ENCODE measurements around the gene WT1. TPM values are rescaled to one million over a fixed set of nuclear protein-coding genes. Genes with fewer than 3 reads are reported as not detected.

The WT1 gene
- total and polyA plus RNA-seq, 8 donors: 0.13 to 3.6 (median 1.5) TPM

DNA sequence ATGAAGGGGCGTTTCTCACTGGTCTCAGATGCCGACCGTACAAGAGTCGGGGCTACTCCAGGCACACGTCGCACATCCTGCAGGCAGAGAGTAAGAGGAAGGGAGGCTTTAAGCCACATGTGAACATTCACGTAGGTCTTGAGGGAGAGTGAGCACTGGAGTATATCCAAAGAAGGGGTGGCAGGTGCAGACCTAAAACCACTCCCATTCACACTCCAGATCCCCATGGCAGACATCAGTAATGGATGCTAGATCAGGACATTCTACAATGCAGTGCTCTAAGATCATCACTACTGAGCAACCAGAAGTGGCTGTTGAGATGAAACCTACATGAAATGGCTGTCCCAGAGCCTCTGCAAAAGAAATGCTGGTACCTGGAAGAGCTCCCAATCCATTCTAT, 39.0 kb downstream of the WT1 start:
- no peak for DNase-seq
- Histone ChIP-seq H3K9me3 (no peaks in the 10 kb centered on the region), H3K36me3 (no peaks in the 10 kb centered on the region), H3K4me3 (no peak overlapping the region), H3K4me1 (no peaks in the 10 kb centered on the region), H3K27me3 (peaks cover 0 to 26% of the 10 kb centered on the region in 2 donors), H3K27ac (no peak overlapping the region)
- no peak for ATAC-seq
- TF ChIP-seq, protein P1, sequence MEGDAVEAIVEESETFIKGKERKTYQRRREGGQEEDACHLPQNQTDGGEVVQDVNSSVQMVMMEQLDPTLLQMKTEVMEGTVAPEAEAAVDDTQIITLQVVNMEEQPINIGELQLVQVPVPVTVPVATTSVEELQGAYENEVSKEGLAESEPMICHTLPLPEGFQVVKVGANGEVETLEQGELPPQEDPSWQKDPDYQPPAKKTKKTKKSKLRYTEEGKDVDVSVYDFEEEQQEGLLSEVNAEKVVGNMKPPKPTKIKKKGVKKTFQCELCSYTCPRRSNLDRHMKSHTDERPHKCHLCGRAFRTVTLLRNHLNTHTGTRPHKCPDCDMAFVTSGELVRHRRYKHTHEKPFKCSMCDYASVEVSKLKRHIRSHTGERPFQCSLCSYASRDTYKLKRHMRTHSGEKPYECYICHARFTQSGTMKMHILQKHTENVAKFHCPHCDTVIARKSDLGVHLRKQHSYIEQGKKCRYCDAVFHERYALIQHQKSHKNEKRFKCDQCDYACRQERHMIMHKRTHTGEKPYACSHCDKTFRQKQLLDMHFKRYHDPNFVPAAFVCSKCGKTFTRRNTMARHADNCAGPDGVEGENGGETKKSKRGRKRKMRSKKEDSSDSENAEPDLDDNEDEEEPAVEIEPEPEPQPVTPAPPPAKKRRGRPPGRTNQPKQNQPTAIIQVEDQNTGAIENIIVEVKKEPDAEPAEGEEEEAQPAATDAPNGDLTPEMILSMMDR (IDR thresholded peaks at IDR 0.05): no peak
- intact Hi-C loops (cut with DNase I): no loop called here

DNA sequence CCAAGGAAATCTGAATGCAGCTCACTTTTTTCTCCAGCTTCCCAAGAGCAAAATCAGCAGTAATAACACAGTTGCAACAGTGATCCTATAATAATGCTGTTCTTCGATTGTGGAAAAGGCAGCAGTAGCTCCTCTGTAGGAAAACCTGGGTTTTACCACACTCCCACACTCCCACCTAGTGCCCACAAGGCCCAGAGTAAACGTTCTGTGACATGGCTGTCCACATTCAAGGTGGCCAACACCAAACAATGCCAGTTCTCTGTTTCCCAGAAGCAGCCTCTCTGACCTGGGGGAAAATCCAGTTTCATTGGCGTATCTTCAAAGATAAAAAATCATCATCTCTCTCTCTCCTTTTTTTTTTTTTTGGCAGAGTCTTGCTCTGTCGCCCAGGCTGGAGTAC, 40.2 kb downstream of the WT1 start:
- ATAC-seq (no peak), DNase-seq (no peak)
- intact Hi-C loops (cut with DNase I): no loop called here
- Histone ChIP-seq H3K27me3 (peaks cover 0 to 16% of the 10 kb centered on the region in 2 donors), H3K36me3 (no peaks in the 10 kb centered on the region), H3K4me1 (no peaks in the 10 kb centered on the region), H3K4me3 (no peak overlapping the region), H3K27ac (no peak overlapping the region), H3K9me3 (no peaks in the 10 kb centered on the region)
- TF ChIP-seq, protein P1 (IDR thresholded peaks at IDR 0.05): no peak

DNA sequence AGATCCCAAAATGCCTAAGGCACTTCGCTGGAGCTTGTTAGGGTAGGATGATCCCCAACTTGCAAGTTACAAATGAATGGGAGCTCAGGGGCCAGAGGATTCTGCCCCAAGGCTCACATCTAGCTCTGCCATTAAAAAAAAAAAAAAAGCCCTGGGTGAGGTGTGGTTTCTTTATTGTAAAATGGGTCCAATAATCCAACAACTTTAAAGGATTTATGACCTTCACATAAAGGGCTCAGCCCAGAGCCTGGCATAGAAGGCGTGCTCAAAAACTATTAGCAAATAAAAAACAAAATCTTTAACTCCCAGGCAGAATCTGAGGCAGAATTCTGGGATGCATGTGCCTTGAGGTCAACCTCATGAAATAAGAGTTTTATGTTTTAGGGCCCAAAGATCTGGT, 42.5 kb downstream of the WT1 start:
- no peak for DNase-seq
- no peak overlapping the region for H3K4me3 ChIP-seq
- intact Hi-C loops (cut with DNase I): no loop called here
- no peaks in the 10 kb centered on the region for H3K9me3 ChIP-seq
- no peak overlapping the region for H3K27ac ChIP-seq
- no peaks in the 10 kb centered on the region for H3K4me1 ChIP-seq
- no peaks in the 10 kb centered on the region for H3K27me3 ChIP-seq
- no peaks in the 10 kb centered on the region for H3K36me3 ChIP-seq
- TF ChIP-seq, protein P1 (IDR thresholded peaks at IDR 0.05): no peak
- ATAC-seq: no peak

DNA sequence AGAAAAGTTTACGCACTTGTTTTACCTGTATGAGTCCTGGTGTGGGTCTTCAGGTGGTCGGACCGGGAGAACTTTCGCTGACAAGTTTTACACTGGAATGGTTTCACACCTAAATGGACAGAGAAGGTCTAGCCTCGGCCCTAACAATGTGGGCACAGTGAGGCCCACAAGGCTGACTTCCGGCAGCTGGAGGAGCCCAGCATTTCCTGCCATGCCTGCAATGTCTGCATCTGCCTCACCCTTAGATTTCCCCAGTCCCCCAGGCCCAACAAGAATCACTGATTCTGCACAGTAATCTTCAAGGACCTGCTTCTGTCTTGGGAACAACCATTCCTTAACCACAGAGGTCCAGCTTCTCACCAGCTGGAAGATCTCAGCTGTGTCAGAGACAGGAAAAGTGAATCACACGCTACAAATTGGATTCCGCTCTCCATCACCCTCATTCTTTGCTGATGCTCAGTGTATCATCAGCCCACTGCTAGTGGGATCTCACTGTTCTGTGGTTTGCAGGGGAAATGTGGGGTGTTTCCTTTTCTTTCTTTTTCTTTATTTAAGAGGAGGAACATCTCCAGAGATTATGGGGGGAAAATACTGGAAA, 43.3 kb downstream of the WT1 start:
- TF ChIP-seq, protein P1 (IDR thresholded peaks at IDR 0.05): no peak
- Histone ChIP-seq H3K4me3 (no peak overlapping the region), H3K4me1 (no peaks in the 10 kb centered on the region), H3K36me3 (no peaks in the 10 kb centered on the region), H3K27ac (no peak overlapping the region), H3K27me3 (no peaks in the 10 kb centered on the region), H3K9me3 (no peaks in the 10 kb centered on the region)
- intact Hi-C loops (cut with DNase I): no loop called here
- ATAC-seq (peak; percentile 66), DNase-seq (no peak)

DNA sequence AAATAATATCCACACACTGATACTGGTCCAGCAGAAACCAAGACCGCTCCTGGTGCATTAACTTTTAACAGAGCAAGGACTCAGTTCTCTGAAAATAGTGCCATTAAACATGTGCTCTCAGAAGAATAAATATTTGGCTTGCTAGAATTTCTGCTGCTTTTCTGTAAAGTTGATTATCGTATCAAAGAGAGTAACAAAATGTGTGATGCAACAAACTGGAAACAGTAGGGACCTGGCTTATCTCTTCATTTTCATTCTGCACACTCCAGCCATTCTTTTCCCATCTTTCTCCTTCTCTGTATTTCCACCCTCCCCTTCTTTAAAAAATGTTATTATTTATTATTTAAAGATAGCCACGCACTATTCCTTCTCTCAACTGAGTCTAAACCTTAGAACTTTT, 43.9 kb downstream of the WT1 start:
- Histone ChIP-seq H3K27me3 (peaks cover 0 to 5% of the 10 kb centered on the region in 2 donors), H3K27ac (no peak overlapping the region), H3K9me3 (no peaks in the 10 kb centered on the region), H3K36me3 (no peaks in the 10 kb centered on the region), H3K4me1 (no peaks in the 10 kb centered on the region), H3K4me3 (no peak overlapping the region)
- intact Hi-C loops (cut with DNase I): no loop called here
- DNase-seq (no peak), ATAC-seq (no peak)
- TF ChIP-seq, protein P1 (IDR thresholded peaks at IDR 0.05): no peak
